ENCODE data around the gene SSBP3. TPM values are rescaled to one million over a fixed set of nuclear protein-coding genes. Genes with fewer than 3 reads are reported as not detected.

Gene SSBP3
- total RNA-seq, 1 experiment from 2014 or later: 37.5 TPM

GRCh38 chr1:54265659-54266058 is 140.5 kb downstream of the SSBP3 start (continued):
- TF ChIP-seq REST (IDR thresholded peaks at IDR 0.05; ENCODE audit: low read depth) (no peak), ZFX (IDR thresholded peaks at IDR 0.05) (no peak), CBX3 (IDR thresholded peaks at IDR 0.05; ENCODE audit: low read depth) (no peak), RAD21 (IDR thresholded peaks at IDR 0.05; ENCODE audit: low read depth) (no peak), POLR2AphosphoS5 (IDR thresholded peaks at IDR 0.05; ENCODE audit: low read depth, low read length) (no peak)

GRCh38 chr1:54265126-54265525 is 141.1 kb downstream of the SSBP3 start:
- H2AFZ ChIP-seq (ENCODE audit: low read depth, low read length, poor library complexity, severe bottlenecking): no peak overlapping the region
- RAD21 ChIA-PET (ENCODE audit: low non-redundant PET in 1 of 2, low total read pairs in 2 of 2, uncharacterized antibody in 2 of 2, unreplicated experiment in 2 of 2): no interaction called here
- ATAC-seq (no peak), DNase-seq (ENCODE audit: low read depth, low spot score) (no peak)
- no peak overlapping the region for H3K27ac ChIP-seq (ENCODE audit: low read depth, low read length)
- no peaks in the 10 kb centered on the region for H3K9me3 ChIP-seq (ENCODE audit: control insufficient read depth in 1 of 2, insufficient read depth in 1 of 2, low read depth in 1 of 2, low read length in 2 of 2)
- no peaks in the 10 kb centered on the region for H4K20me1 ChIP-seq (ENCODE audit: insufficient read depth)
- H3K4me1 ChIP-seq (ENCODE audit: control insufficient read depth in 1 of 2, insufficient read depth in 2 of 2, low read length in 2 of 2): no peaks in the 10 kb centered on the region
- CTCF ChIA-PET: no interaction called here
- no peak overlapping the region for H3K4me3 ChIP-seq (replicated peaks in 1 of 2; ENCODE audit: low read depth in 1 of 2, low read length in 2 of 2)
- TF ChIP-seq EZH2 (IDR thresholded peaks at IDR 0.05) (no peak), ZFX (IDR thresholded peaks at IDR 0.05) (no peak), POLR2AphosphoS5 (IDR thresholded peaks at IDR 0.05; ENCODE audit: low read depth, low read length) (no peak), FOSL1 (IDR thresholded peaks at IDR 0.05; ENCODE audit: low read depth) (no peak), JUND (IDR thresholded peaks at IDR 0.05) (no peak), RAD21 (IDR thresholded peaks at IDR 0.05; ENCODE audit: low read depth) (no peak), ZNF274 (IDR thresholded peaks at IDR 0.05; ENCODE audit: low read depth, low read length) (no peak)
- no peaks in the 10 kb centered on the region for H3K36me3 ChIP-seq (ENCODE audit: control insufficient read depth in 1 of 2, insufficient read depth in 2 of 2, low read length in 2 of 2)
- no peaks in the 10 kb centered on the region for H3K27me3 ChIP-seq (ENCODE audit: insufficient read depth, low read length)
- POLR2A ChIA-PET: no interaction called here
- no peak overlapping the region for H3K4me2 ChIP-seq (ENCODE audit: low read length)
- H3K9ac ChIP-seq (ENCODE audit: low read length): no peak overlapping the region
- no TSS peak for BruUV-seq (replicated peaks)
- no peaks in the 10 kb centered on the region for H3K9me2 ChIP-seq (ENCODE audit: insufficient read depth)
- H3K79me2 ChIP-seq (ENCODE audit: insufficient read depth, low read length): no peaks in the 10 kb centered on the region
- intact Hi-C loops (cut with micrococcal nuclease): no loop called here
